DOHH2 (cell line): ENCODE data around the gene RAET1E.

Experiments
- CTCF ChIP-seq: fragments of 200-600 bp; sonication (generic); IDR thresholded peaks from one replicate; pipeline ENCODE4 v1.5.1; 2014; ENCODE audit warnings: antibody characterized with exemption, mild to moderate bottlenecking, low read depth, low read length; ENCODE audit not compliant: poor library complexity, severe bottlenecking
- EZH2phosphoT487 ChIP-seq: fragments of 200-600 bp; sonication (generic); IDR thresholded peaks from 2 replicates; pipeline ENCODE4 v1.6.1; 2017; ENCODE audit warnings: borderline replicate concordance, mild to moderate bottlenecking, antibody characterized with exemption, low read length, moderate library complexity, mixed read lengths

- TF ChIP-seq CTCF (no peak), EZH2phosphoT487 (no peak)
These were observed 8.6 kb downstream of the RAET1E start for GRCh38 chr6:149889326-149889725.
